Activated CD4-positive, alpha-beta T cell treated with anti-CD3 and anti-CD28 coated beads, Interleukin-2, amount 10 ng/mL, durations not matched to agents 7 days and 5 days (primary cell): ENCODE data around the gene PHF21B. TPM values are rescaled to one million over a fixed set of nuclear protein-coding genes. Genes with fewer than 3 reads are reported as not detected.
"Not testable (repeated sequence)": the region's sequence is repeated elsewhere in the genome, so short reads cannot be mapped to it uniquely, and the experiment has no call there.

Experiments
- CTCF ChIA-PET: fragments of 350-600 bp; sonication (Branson Sonifier 250); formaldehyde crosslinking; loops from one replicate; lab custom pipeline; 2021; ENCODE audit warnings: antibody characterized with exemption; lab: Charles Lee
- POLR2A ChIA-PET: fragments of 350-600 bp; sonication (Branson Sonifier 250); formaldehyde crosslinking; loops from one replicate; lab custom pipeline; 2021; ENCODE audit warnings: antibody characterized with exemption; lab: Charles Lee
- DNase-seq: peaks from one replicate; pipeline ENCODE4 v3.0.0-alpha.2; 2020
- H3K27ac Mint-ChIP-seq: one replicate; pipeline ENCODE4 v1.8.0; 2021; ENCODE audit warnings: mild to moderate bottlenecking, moderate library complexity, mixed read lengths
- H3K27me3 Mint-ChIP-seq: one replicate; pipeline ENCODE4 v1.8.0; 2021; ENCODE audit warnings: mixed read lengths
- H3K36me3 Mint-ChIP-seq: one replicate; pipeline ENCODE4 v1.8.0; 2021; ENCODE audit warnings: low read depth, mixed read lengths
- H3K4me1 Mint-ChIP-seq: one replicate; pipeline ENCODE4 v1.8.0; 2021; ENCODE audit warnings: mixed read lengths
- H3K4me3 Mint-ChIP-seq: one replicate; pipeline ENCODE4 v1.8.0; 2021; ENCODE audit warnings: mild to moderate bottlenecking, moderate library complexity, mixed read lengths
- H3K9me3 Mint-ChIP-seq: one replicate; pipeline ENCODE4 v1.8.0; 2021; ENCODE audit warnings: mixed read lengths
- total RNA-seq, 2 experiments: library from RNA; stranded (reverse); gene quantifications; one replicate each; pipeline ENCODE4 v1.2.3, GENCODE V29; 2021

The PHF21B gene
- total RNA-seq, 2 experiments from 2014 or later, result not detected

GRCh38 chr22:44929359-44930015, 80.3 kb downstream of the PHF21B start:
- Mint-ChIP-seq H3K4me3 (no peak overlapping the region), H3K9me3 (no peaks in the 10 kb centered on the region), H3K36me3 (no peaks in the 10 kb centered on the region), H3K4me1 (no peaks in the 10 kb centered on the region), H3K27ac (no peak overlapping the region), H3K27me3 (no peaks in the 10 kb centered on the region)
- ChIA-PET POLR2A (no interaction called here), CTCF (no interaction called here)
- DNase-seq, result no peak

DNA sequence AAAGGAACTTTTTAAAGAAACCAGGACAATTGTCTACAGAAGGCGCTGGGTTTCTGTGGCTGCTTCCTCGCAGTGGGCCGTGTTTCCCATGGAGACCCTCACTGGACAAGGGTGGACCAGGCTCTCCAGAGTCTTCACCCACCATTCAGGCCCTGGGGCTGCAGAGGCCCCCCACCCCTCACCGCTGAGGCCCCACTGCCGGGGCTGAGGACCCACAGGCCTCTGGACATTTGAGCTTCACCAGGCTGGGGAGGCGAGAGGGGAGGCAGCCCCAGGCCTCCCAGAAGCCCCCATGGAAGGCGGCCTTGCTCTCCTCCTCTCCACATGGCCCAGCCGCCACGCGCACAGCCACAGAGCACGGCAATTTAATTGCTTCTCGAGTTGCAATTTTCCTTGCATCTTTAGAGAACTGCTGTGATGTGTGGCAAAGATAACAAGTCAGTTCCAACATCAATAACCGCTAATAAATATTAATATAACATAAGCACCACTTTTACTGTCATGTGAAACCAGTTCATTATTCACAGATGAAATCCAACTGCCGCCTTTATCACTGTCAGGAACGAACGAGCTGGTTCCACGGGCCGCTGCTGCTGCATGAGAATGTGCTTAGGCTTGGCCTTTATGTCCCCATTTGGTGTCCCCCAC, 81.0 kb downstream of the PHF21B start:
- no peak overlapping the region for H3K27ac Mint-ChIP-seq
- ChIA-PET CTCF (no interaction called here), POLR2A (no interaction called here)
- H3K9me3 Mint-ChIP-seq, result no peaks in the 10 kb centered on the region
- no peaks in the 10 kb centered on the region for H3K4me1 Mint-ChIP-seq
- no peak overlapping the region for H3K4me3 Mint-ChIP-seq
- no peaks in the 10 kb centered on the region for H3K36me3 Mint-ChIP-seq
- H3K27me3 Mint-ChIP-seq, result no peaks in the 10 kb centered on the region
- DNase-seq, result no peak

DNA sequence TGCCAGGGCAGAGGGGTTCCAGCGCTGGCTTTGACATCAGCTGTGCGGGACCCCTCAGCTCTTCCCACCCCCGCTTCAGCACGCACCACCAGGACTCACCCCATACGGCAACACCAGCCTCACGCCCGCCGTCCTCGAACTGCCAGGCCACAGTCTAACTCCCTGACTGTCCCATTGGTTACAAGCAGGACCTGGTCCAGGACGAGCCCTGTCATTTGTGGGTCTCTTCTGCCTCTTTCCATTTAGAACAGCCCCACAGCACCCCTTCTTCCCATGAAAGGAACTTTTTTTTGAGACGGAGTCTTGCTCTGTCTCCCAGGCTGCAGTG, 81.7 kb downstream of the PHF21B start:
- Mint-ChIP-seq H3K4me3 (no peak overlapping the region), H3K27me3 (peaks cover 3% of the 10 kb centered on the region), H3K27ac (no peak overlapping the region), H3K9me3 (no peaks in the 10 kb centered on the region), H3K36me3 (no peaks in the 10 kb centered on the region), H3K4me1 (no peaks in the 10 kb centered on the region)
- POLR2A ChIA-PET, result no interaction called here
- CTCF ChIA-PET, result no interaction called here
- DNase-seq, result no peak

DNA sequence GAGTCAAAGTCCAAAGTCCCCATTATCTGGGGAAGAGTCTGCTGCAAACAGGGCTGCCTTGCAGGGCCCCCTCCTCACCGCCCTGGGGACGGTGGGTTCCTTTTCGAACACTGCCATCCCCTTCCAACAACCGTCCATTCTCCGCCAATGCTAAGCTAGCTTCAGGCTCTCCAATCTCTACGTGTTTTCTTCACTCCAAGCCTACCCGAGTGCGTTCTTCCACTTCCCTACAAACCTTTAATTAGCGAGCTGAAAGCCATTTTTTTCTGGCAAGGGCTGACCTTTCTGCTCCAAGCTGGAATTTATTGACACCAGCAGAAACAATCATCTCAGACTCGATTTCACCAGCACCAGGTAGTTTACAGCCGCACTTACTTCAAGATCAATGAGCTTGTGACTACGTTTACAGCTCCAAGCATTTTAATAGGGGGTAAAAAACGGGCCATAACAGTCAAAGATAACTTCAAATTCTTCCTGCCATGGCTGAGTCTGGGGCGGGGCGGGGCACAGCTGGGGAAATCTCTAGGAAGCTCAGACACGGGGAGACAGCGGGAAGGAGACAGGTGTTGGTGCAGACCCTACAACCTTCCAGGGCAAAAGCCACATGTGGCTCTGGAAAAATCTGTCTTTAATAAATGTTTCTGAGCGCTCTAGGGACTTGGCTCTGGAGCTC, 82.2 kb downstream of the PHF21B start:
- H3K4me3 Mint-ChIP-seq, result no peak overlapping the region
- peaks cover 4% of the 10 kb centered on the region for H3K27me3 Mint-ChIP-seq
- no peaks in the 10 kb centered on the region for H3K36me3 Mint-ChIP-seq
- ChIA-PET POLR2A (no interaction called here), CTCF (interaction anchor here (1.3 kb wide), 1 partner anchor 13 kb away, joined by 8 read pairs; no protein-coding TSS in a partner anchor)
- no peaks in the 10 kb centered on the region for H3K9me3 Mint-ChIP-seq
- no peaks in the 10 kb centered on the region for H3K4me1 Mint-ChIP-seq
- DNase-seq, result no peak
- H3K27ac Mint-ChIP-seq, result no peak overlapping the region

GRCh38 chr22:44926491-44927415, 83.1 kb downstream of the PHF21B start:
- Mint-ChIP-seq H3K4me3 (no peak overlapping the region), H3K27me3 (peaks cover 5% of the 10 kb centered on the region), H3K27ac (no peak overlapping the region), H3K4me1 (no peaks in the 10 kb centered on the region), H3K36me3 (no peaks in the 10 kb centered on the region), H3K9me3 (no peaks in the 10 kb centered on the region)
- CTCF ChIA-PET, result interaction anchor here (1.3 kb wide), 1 partner anchor 12 kb away, joined by 8 read pairs; no protein-coding TSS in a partner anchor
- no peak for DNase-seq
- POLR2A ChIA-PET, result no interaction called here

DNA sequence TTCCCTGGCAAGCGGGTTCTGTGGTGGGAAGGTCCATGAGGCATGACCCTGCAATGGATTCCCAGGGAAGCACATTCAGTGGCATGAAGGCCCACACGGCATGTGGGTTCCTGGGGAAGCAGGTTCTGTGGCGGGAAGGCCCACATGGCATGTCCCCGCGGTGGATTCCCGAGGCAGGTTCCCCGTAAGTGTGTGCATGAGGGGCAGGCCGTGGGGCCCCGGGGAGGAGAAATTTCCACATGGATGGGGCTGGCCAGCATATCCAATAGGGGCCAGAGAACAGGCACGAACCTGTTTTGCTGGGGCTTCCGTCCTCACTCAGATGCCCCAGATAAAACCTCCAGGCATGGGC, 83.7 kb downstream of the PHF21B start:
- H3K27me3 Mint-ChIP-seq, result peaks cover 5% of the 10 kb centered on the region
- ChIA-PET CTCF (interaction anchor here (1.3 kb wide), 1 partner anchor 11 kb away, joined by 8 read pairs; no protein-coding TSS in a partner anchor), POLR2A (no interaction called here)
- no peaks in the 10 kb centered on the region for H3K4me1 Mint-ChIP-seq
- no peak overlapping the region for H3K4me3 Mint-ChIP-seq
- no peaks in the 10 kb centered on the region for H3K9me3 Mint-ChIP-seq
- no peaks in the 10 kb centered on the region for H3K36me3 Mint-ChIP-seq
- no peak for DNase-seq
- no peak overlapping the region for H3K27ac Mint-ChIP-seq

- POLR2A ChIA-PET, result no interaction called here
- H3K4me3 Mint-ChIP-seq, result no peak overlapping the region
- no peak for DNase-seq
- H3K27ac Mint-ChIP-seq, result no peak overlapping the region
- peaks cover 5% of the 10 kb centered on the region for H3K27me3 Mint-ChIP-seq
- H3K36me3 Mint-ChIP-seq, result no peaks in the 10 kb centered on the region
- H3K9me3 Mint-ChIP-seq, result no peaks in the 10 kb centered on the region
- H3K4me1 Mint-ChIP-seq, result no peaks in the 10 kb centered on the region
- CTCF ChIA-PET, result no interaction called here
Measured at GRCh38 chr22:44925465-44926123, 84.2 kb downstream of the PHF21B start.

DNA sequence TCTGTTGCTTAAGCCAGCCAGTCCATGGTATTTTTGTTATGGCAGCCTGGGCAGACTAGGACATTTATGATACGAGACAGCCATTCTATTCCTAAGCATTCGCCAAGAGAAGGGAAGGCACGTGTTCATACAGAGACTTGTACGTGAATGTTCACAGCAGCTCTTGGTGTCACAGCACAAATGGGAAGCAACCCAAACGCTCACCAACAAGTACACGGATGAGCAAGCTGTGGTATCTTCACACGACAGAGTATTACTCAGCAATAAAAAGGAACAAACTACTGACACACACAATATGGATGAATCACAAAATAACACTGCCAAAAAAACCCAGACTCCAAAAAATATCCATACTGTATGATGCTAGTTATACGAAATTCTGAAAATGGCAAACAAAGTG, 85.1 kb downstream of the PHF21B start:
- no peak overlapping the region for H3K4me3 Mint-ChIP-seq
- POLR2A ChIA-PET, result no interaction called here
- CTCF ChIA-PET, result no interaction called here

DNA sequence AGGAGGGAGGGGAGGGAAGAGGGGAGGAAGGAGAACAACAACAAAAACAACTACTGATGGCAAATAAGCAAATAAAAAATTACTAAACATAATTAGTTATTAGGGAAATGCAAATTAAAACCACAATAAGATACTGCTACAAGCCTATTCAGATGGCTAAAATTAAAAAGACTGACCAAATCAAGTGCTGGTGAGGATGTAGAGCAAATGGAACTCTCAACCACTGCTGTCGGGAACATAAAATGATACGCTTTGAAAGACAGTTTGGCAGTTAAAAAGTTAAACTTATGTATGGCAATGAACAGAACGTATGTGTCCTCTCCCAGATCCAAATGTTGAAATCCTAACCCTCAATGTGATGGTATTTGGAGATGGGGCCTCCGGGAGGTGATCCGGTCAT, 85.7 kb downstream of the PHF21B start:
- no peaks in the 10 kb centered on the region for H3K36me3 Mint-ChIP-seq
- CTCF ChIA-PET, result no interaction called here

More for the DNA sequence above, 85.1 kb downstream of the PHF21B start:
- DNase-seq, result no peak
- peaks cover 5% of the 10 kb centered on the region for H3K27me3 Mint-ChIP-seq
- no peaks in the 10 kb centered on the region for H3K9me3 Mint-ChIP-seq
- no peak overlapping the region for H3K27ac Mint-ChIP-seq
- no peaks in the 10 kb centered on the region for H3K4me1 Mint-ChIP-seq
- H3K36me3 Mint-ChIP-seq, result no peaks in the 10 kb centered on the region

GRCh38 chr22:44921766-44922165, 88.0 kb downstream of the PHF21B start:
- H3K27me3 Mint-ChIP-seq, DNase-seq, H3K36me3 Mint-ChIP-seq, H3K27ac Mint-ChIP-seq, POLR2A ChIA-PET, CTCF ChIA-PET, H3K4me3 Mint-ChIP-seq, H3K9me3 Mint-ChIP-seq, H3K4me1 Mint-ChIP-seq: not testable (repeated sequence)

More for the DNA sequence above, 85.7 kb downstream of the PHF21B start:
- Mint-ChIP-seq H3K27me3 (peaks cover 5% of the 10 kb centered on the region), H3K4me1 (no peaks in the 10 kb centered on the region), H3K4me3 (no peak overlapping the region), H3K9me3 (no peaks in the 10 kb centered on the region), H3K27ac (no peak overlapping the region)
- POLR2A ChIA-PET, result no interaction called here
- DNase-seq, result no peak

GRCh38 chr22:44920183-44920582, 89.6 kb downstream of the PHF21B start:
- no peak overlapping the region for H3K27ac Mint-ChIP-seq
- peaks cover 5% of the 10 kb centered on the region for H3K27me3 Mint-ChIP-seq
- ChIA-PET CTCF (interaction anchor here (0.7 kb wide), 1 partner anchor 1440 kb away, joined by 3 read pairs; no protein-coding TSS in a partner anchor), POLR2A (no interaction called here)
- DNase-seq, result no peak
- no peaks in the 10 kb centered on the region for H3K9me3 Mint-ChIP-seq
- no peaks in the 10 kb centered on the region for H3K4me1 Mint-ChIP-seq
- no peak overlapping the region for H3K4me3 Mint-ChIP-seq
- H3K36me3 Mint-ChIP-seq, result no peaks in the 10 kb centered on the region

DNA sequence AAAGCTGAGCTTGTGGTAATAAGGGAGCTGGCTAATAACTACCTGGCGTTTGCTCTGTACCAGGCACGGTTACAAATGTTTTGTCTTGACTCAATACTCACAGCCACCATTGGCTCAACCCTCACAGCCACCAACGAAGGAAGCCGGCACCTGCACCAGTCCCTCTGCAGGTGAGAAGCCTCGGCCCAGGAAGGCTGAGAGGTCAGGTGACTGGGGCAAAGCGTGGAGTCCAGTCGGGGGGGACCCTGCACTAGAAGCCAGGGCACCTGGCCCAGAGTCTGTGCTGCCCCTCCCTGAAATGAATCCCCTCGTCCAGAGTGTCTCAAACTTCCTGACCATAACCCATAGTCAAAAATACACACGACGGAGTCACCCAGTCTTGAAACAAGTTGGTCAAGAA, 90.1 kb downstream of the PHF21B start:
- peaks cover 5% of the 10 kb centered on the region for H3K27me3 Mint-ChIP-seq
- H3K4me3 Mint-ChIP-seq, result no peak overlapping the region
- no peaks in the 10 kb centered on the region for H3K36me3 Mint-ChIP-seq
- no peaks in the 10 kb centered on the region for H3K4me1 Mint-ChIP-seq
- ChIA-PET POLR2A (no interaction called here), CTCF (interaction anchor here (0.7 kb wide), 1 partner anchor 1440 kb away, joined by 3 read pairs; no protein-coding TSS in a partner anchor)
- no peak overlapping the region for H3K27ac Mint-ChIP-seq
- H3K9me3 Mint-ChIP-seq, result no peaks in the 10 kb centered on the region
- no peak for DNase-seq
